Mucosa of rectum (tissue), 2 donors: ENCODE results near the gene NUCKS1.

ENCODE experiments used
- H3K27ac ChIP-seq, 2 donors: one replicate each; pipeline ENCODE4 v1.7.0; 2013; ENCODE audit warnings: inconsistent platforms in 2 of 2, low read depth in 2 of 2, low read length in 2 of 2
- H3K27me3 ChIP-seq, 2 donors: one replicate each; pipeline ENCODE4 v1.7.0; 2013; ENCODE audit warnings: low read length in 2 of 2; ENCODE audit not compliant: control insufficient read depth in 2 of 2, insufficient read depth in 2 of 2
- H3K36me3 ChIP-seq, 2 donors: one replicate each; pipeline ENCODE4 v1.7.0; 2013; ENCODE audit warnings: low read length in 2 of 2; ENCODE audit not compliant: control insufficient read depth in 2 of 2, insufficient read depth in 2 of 2
- H3K4me1 ChIP-seq, 2 donors: one replicate each; pipeline ENCODE4 v1.7.0; 2013; ENCODE audit warnings: low read length in 2 of 2, mild to moderate bottlenecking in 1 of 2; ENCODE audit not compliant: control insufficient read depth in 2 of 2, insufficient read depth in 2 of 2
- H3K4me3 ChIP-seq, 2 donors: one replicate each; pipeline ENCODE4 v1.7.0; 2013; ENCODE audit warnings: low read length in 2 of 2
- H3K9ac ChIP-seq, 2 donors: one replicate each; pipeline ENCODE4 v1.7.0; 2013; ENCODE audit warnings: low read length in 2 of 2, low read depth in 1 of 2, mild to moderate bottlenecking in 1 of 2
- H3K9me3 ChIP-seq, 2 donors: one replicate each; pipeline ENCODE4 v1.7.0; 2013; ENCODE audit warnings: low read length in 2 of 2; ENCODE audit not compliant: control insufficient read depth in 2 of 2
- donor health status: healthy.
- donor health status: Normal muscosa, but diverticular disease.

NUCKS1 gene, protein sequence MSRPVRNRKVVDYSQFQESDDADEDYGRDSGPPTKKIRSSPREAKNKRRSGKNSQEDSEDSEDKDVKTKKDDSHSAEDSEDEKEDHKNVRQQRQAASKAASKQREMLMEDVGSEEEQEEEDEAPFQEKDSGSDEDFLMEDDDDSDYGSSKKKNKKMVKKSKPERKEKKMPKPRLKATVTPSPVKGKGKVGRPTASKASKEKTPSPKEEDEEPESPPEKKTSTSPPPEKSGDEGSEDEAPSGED

DNA sequence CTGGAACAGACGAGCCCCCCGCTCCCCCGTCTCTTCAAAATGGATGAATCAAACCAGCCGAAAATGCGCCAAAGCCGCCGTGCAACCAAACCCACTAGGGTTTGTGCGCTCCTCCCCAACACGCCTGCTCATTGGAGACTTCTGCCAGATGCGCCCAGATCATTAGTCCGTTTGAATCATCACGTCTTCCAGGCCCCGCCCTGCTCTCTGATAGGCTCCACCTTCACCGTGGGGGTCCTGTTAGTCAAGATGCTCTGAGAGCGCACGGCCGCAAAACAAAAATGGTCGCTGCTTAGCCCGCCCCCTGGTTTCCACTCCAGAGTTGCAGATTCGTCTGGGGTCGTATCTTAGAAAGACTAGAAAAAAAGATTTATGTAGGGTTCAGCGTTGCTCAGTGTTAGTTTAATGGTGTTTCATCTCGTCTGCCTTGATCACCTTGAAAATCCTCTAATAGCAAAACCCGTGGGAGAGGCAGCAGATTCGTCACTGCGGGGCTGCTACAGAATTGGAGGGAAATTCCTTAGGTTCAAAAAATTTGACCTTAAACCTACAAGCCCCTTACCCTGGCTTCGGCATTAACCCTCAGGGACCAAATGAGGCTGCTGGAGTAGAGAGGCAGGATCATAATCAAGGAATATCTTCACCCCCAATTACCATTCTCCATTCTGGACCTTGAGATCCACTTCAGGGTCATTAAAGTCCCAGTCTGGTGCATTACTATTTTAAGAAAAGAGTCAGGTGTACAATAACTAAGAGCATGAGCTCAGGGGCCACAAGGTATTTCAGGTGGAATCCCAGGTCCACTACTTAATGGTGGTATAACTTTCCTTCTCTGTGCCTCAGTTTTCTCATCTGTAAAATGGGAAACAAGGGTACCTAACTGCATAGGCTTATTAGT, at the start of gene NUCKS1:
Gene NUCKS1, minus strand, starts transcription at position 45 of the 898 bp plus-strand sequence. CDS start 209 bp downstream, outside the sequence.
- Histone ChIP-seq H3K9ac (peak within 1 kb of the TSS; percentile 71 to 93), H3K36me3 (peaks cover 0 to 5% of the 10 kb centered on the region in 2 donors), H3K4me1 (peaks cover 14 to 22% of the 10 kb centered on the region in 2 donors), H3K27me3 (no peaks in the 10 kb centered on the region), H3K9me3 (no peaks in the 10 kb centered on the region), H3K4me3 (peak within 1 kb of the TSS; percentile 75 to 82), H3K27ac (peak within 1 kb of the TSS; percentile 97 to 98)

DNA sequence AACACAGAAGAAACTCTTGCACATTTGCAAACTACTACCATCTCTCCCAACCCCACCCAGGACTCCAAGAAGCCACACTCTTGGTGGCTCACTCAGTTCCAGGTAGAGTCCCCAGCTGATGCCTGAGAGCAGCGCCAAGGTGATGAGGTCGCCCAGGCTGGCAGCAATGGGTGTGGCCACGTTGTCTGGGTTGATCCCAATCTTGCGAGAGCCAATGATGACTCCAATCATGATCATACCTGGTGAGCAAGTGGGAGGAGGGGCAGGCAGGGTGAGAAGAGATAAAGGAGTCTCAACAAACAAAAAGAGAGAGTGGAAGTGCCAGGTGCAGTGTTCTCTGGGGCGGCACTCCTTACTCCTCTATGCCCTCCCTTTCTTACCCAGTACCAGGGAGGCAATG, 48.6 kb upstream of the NUCKS1 start:
- Histone ChIP-seq H3K9ac (no peak overlapping the region), H3K27ac (no peak overlapping the region), H3K4me1 (no peaks in the 10 kb centered on the region), H3K4me3 (no peak overlapping the region), H3K36me3 (peaks cover 12 to 20% of the 10 kb centered on the region in 2 donors), H3K9me3 (no peaks in the 10 kb centered on the region), H3K27me3 (no peaks in the 10 kb centered on the region)

DNA sequence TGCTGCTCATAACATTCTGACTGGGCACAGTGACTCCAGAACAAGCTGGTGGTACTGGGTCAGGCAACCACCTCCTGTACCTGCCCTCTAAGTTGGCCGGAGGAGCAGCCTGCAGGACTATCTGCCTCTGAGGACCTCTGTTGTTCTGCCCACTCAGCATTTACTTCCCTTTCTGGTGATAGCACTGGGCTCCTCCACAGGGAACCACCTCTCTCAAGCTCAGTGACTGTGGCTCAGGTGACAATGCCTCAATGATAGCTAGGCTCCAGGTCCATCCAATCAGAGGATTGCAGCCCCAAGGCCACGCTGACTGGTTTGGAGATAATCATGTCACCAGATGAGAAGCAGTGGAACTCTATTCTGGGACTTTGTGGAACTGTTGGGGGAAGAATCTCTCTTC, 47.2 kb upstream of the NUCKS1 start:
- H3K4me1 ChIP-seq: no peaks in the 10 kb centered on the region
- H3K9ac ChIP-seq: no peak overlapping the region
- H3K27ac ChIP-seq: no peak overlapping the region
- H3K27me3 ChIP-seq: no peaks in the 10 kb centered on the region
- no peak overlapping the region for H3K4me3 ChIP-seq
- no peaks in the 10 kb centered on the region for H3K9me3 ChIP-seq
- H3K36me3 ChIP-seq: peaks cover 12 to 20% of the 10 kb centered on the region in 2 donors

DNA sequence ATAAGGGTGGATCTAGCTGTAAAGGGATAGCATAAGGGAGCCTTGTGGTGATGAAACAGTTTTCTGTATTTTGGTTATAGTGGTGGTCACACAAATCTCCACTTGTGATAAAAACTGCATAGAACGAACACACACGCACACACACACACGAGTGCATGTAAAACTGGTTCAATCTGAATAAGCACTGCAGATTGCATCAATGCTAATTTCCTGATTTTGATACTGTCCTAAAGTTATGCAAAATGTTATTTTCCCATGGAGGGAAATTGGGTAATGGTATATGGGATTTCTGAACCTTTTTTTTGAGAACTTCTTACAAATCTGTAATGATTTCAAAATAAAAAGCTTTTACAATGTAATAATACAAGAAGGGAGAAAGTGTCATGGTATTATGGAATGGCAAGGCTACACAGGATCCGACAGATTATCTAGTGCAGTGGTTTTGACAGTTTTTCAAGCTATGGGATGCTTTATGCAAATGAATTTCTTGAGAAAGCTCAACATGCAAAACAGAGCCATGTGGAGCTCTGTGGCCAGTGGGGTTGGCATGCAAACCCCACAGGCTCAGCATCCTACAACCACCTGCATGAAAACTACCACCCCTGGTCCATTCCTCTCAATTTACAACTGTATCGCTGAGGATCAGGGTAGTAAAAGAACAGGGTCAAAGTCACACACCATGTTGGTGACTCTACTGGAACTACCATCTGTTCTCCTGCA, 44.2 kb upstream of the NUCKS1 start:
- Histone ChIP-seq H3K4me1 (no peaks in the 10 kb centered on the region), H3K9ac (no peak overlapping the region), H3K4me3 (no peak overlapping the region), H3K27me3 (no peaks in the 10 kb centered on the region), H3K36me3 (peaks cover 12 to 20% of the 10 kb centered on the region in 2 donors), H3K27ac (no peak overlapping the region), H3K9me3 (no peaks in the 10 kb centered on the region)

DNA sequence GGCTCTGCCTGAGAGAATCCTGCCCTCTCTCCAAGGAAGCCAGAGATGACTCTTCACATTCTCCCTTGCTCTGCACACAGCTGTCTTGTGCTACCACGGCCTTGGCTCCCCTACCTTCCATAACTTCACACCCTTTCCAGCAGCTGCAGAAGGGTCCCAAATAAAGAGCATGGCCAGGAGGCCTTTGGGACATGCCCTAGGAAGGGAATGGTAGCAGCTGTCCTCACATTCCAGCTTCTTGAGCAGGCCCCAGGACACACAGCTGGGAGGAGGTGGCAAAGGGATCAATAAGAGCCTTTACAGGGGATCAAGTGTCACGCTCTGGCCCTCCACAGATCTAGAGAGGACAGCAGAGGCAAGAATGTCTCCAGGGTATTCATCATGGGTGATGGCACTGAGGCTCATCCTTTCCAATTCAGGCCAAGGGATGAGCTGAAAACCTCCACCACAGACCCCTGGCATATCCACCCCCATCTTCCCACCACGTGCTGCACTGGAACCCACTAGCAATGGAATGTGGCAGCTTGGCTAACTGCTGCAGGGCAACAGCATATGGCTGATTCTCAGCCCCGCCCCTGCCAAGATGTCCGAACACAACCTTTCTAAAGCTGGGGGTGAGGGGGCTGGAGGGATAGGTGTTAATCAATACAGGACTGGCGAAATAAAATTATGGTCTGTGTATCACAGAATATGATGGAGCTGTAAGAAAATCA, 43.1 kb upstream of the NUCKS1 start:
- Histone ChIP-seq H3K4me3 (no peak overlapping the region), H3K27me3 (no peaks in the 10 kb centered on the region), H3K9ac (no peak overlapping the region), H3K36me3 (peaks cover 7 to 20% of the 10 kb centered on the region in 2 donors), H3K4me1 (no peaks in the 10 kb centered on the region), H3K27ac (no peak overlapping the region), H3K9me3 (no peaks in the 10 kb centered on the region)

DNA sequence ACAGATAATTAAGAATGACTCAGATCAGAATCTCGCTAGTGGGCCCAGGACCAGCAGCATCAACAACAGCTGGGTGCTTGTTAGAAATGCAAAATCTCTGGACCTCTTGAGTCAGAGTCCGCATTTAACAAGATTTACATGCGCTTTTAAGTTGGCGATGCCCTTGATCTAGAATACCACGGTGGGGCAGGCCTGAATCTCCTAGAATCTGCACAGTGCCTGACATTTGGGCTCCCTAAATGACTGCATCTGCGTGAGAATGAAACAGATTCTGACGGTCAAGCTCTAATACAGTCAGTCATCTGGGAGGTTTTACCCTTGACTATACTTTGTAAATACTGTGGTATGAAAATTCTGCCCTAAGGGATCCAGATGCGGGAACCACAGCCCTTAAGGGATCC, 42.5 kb upstream of the NUCKS1 start:
- Histone ChIP-seq H3K27ac (no peak overlapping the region), H3K9ac (no peak overlapping the region), H3K27me3 (no peaks in the 10 kb centered on the region), H3K4me1 (no peaks in the 10 kb centered on the region), H3K9me3 (no peaks in the 10 kb centered on the region), H3K36me3 (peaks cover 6 to 14% of the 10 kb centered on the region in 2 donors), H3K4me3 (no peak overlapping the region)

DNA sequence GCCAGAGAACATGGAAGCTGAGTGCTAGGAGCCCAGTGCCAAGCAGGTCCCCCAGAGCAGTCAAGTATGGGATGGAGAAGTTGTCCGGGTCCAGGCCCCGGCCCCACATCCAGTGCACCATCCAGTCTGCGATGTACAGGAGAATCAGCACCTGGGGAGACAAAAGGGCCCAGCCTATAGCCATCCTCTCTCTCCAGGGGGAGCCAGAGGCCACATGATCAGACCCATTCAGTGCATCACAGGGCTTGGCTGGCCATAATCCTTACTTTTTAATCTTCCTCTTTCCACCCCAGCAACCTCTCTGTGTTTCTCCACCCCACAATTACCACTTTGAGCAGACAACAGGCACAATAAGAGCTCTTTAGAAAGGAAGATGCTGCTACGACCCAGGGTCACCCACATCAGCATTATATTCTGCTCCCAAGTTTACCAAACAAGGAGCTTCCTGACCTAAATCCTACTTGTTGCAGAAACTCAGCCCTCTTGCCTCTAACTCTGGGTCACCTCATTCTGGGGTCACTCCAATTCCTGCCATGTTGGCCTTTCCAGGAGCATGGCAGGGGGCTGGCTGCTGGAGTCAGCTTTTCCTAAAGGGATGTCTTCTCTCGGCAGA, 41.7 kb upstream of the NUCKS1 start:
- Histone ChIP-seq H3K9ac (no peak overlapping the region), H3K36me3 (peaks cover 0 to 11% of the 10 kb centered on the region in 2 donors), H3K9me3 (no peaks in the 10 kb centered on the region), H3K4me3 (no peak overlapping the region), H3K27ac (no peak overlapping the region), H3K27me3 (no peaks in the 10 kb centered on the region), H3K4me1 (no peaks in the 10 kb centered on the region)

DNA sequence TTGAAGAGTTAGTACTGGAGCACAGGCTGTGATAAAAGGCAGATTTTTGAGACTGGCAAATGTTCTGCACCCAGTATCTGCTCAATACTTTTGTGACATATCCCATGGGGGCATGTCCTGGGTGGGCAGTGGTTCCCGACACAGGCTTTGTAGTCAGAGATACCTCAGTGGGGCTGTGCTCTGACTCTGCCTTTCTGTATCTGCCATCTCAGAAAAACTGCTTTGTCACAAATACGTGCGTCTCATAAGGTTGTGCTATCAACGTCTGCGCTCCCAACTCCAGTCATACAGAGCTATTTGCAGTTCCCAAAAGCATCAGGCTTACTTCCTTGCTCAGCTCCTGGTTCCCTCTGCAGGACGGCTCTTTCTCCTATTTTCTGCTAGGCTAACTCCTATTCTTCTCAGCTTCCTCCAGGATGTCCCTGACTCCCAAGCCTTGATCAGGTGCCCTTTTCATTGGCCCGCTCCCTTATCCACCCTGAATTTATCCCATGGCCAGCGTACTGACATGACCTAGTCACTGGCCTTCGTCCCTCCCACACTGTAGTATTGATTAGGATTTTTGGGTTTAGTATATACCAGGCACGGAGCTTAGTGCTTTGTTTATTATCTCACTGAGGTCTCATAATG, 37.4 kb upstream of the NUCKS1 start:
- Histone ChIP-seq H3K9ac (no peak overlapping the region), H3K9me3 (no peaks in the 10 kb centered on the region), H3K27ac (no peak overlapping the region)

DNA sequence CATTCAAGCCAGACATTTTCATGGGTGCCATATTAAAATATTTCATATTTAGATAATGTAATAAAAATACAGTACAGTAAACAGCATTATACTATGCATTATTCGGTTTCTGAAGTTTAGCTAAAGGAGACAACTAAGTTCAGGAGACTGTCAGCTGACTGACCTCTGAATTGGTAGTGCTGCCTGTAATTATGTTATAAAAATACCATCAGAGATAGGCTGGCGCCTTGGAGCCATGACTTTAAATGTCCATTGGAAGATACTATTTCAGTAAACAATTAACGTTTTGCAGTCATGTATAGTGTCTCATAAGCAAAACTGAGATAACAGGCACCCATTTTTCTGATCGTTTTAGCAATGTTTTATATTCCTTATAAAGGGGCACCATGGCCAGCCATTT, 36.6 kb upstream of the NUCKS1 start:
- Histone ChIP-seq H3K4me3 (no peak overlapping the region), H3K4me1 (no peaks in the 10 kb centered on the region), H3K9me3 (no peaks in the 10 kb centered on the region), H3K27ac (no peak overlapping the region), H3K36me3 (no peaks in the 10 kb centered on the region), H3K9ac (no peak overlapping the region), H3K27me3 (no peaks in the 10 kb centered on the region)

More for the DNA sequence above, 37.4 kb upstream of the NUCKS1 start:
- Histone ChIP-seq H3K36me3 (no peaks in the 10 kb centered on the region), H3K4me1 (no peaks in the 10 kb centered on the region), H3K27me3 (no peaks in the 10 kb centered on the region), H3K4me3 (no peak overlapping the region)
